Astrocyte of the cerebellum (primary cell): ENCODE measurements around the gene ATG13.

Source experiments
- DNase-seq: peaks from one replicate; pipeline ENCODE4 v3.0.0-alpha.2; 2011; ENCODE audit warnings: low read depth
- H3K4me3 ChIP-seq: 2 replicates; pipeline ENCODE4 v1.5.1; 2011; ENCODE audit warnings: mild to moderate bottlenecking, low read depth, low read length, moderate library complexity
- CTCF ChIP-seq: IDR thresholded peaks from 2 replicates; pipeline ENCODE4 v1.5.1; 2012; ENCODE audit warnings: low read length, low read depth, moderate library complexity, mild to moderate bottlenecking; ENCODE audit errors: missing control alignments
- in situ Hi-C: cut with HindIII; loops from 2 replicates; pipeline ENCODE4 v1.10.0; 2017; ENCODE audit warnings: low sequenced_read_pairs

ATG13 gene

GRCh38 chr11:46693597-46694012, 76.3 kb downstream of the ATG13 start:
- TF ChIP-seq CTCF, result no peak
- no peak overlapping the region for H3K4me3 ChIP-seq
- in situ Hi-C loops, result no loop called here
- no peak for DNase-seq

GRCh38 chr11:46694072-46694471, 76.7 kb downstream of the ATG13 start:
- no peak overlapping the region for H3K4me3 ChIP-seq
- in situ Hi-C loops, result no loop called here
- TF ChIP-seq CTCF, result no peak
- DNase-seq, result no peak

GRCh38 chr11:46694607-46695006, 77.3 kb downstream of the ATG13 start:
- H3K4me3 ChIP-seq, result no peak overlapping the region
- no peak for TF ChIP-seq CTCF
- in situ Hi-C loops, result no loop called here
- DNase-seq, result no peak

- TF ChIP-seq CTCF, result no peak
- DNase-seq, result no peak
- H3K4me3 ChIP-seq, result no peak overlapping the region
- in situ Hi-C loops, result no loop called here
Measured at GRCh38 chr11:46695345-46696211, 78.2 kb downstream of the ATG13 start.

GRCh38 chr11:46696212-46696558, 78.8 kb downstream of the ATG13 start:
- no peak for TF ChIP-seq CTCF
- DNase-seq, result no peak
- H3K4me3 ChIP-seq, result no peak overlapping the region
- in situ Hi-C loops, result no loop called here

- no peak for DNase-seq
- H3K4me3 ChIP-seq, result no peak overlapping the region
- TF ChIP-seq CTCF, result no peak
- in situ Hi-C loops, result no loop called here
Measured at GRCh38 chr11:46697303-46697702, 80.0 kb downstream of the ATG13 start.
